ENCODE data around the gene SOS2.
"Not testable (repeated sequence)": the region's sequence is repeated elsewhere in the genome, so short reads cannot be mapped to it uniquely, and the experiment has no call there.

Gene SOS2

DNA sequence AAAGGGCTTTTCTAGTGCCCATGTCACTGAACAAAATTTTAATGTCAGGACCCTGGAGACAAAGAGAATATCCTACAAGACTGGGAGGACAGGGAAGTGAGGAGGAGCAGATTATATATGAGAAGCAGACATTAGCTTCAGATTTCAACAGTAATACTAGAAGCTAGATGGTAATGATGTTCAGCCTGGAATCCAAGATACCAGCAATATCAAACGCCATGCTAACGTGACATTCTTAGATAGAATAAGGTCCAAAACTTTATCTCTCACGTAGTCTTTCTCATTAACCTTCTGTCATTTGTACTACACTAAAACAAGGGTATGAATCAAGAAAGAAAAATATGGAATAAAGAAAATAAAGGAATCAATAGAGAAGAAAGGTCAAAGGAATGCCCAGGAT is 18.7 kb downstream of the SOS2 start:
- TF ChIP-seq, protein P1, sequence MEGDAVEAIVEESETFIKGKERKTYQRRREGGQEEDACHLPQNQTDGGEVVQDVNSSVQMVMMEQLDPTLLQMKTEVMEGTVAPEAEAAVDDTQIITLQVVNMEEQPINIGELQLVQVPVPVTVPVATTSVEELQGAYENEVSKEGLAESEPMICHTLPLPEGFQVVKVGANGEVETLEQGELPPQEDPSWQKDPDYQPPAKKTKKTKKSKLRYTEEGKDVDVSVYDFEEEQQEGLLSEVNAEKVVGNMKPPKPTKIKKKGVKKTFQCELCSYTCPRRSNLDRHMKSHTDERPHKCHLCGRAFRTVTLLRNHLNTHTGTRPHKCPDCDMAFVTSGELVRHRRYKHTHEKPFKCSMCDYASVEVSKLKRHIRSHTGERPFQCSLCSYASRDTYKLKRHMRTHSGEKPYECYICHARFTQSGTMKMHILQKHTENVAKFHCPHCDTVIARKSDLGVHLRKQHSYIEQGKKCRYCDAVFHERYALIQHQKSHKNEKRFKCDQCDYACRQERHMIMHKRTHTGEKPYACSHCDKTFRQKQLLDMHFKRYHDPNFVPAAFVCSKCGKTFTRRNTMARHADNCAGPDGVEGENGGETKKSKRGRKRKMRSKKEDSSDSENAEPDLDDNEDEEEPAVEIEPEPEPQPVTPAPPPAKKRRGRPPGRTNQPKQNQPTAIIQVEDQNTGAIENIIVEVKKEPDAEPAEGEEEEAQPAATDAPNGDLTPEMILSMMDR (IDR thresholded peaks at IDR 0.05) = no peak
- TF ChIP-seq ZFX (IDR thresholded peaks at IDR 0.05; ENCODE audit: borderline replicate concordance) = no peak
- no peak overlapping the region for H3K27ac ChIP-seq

DNA sequence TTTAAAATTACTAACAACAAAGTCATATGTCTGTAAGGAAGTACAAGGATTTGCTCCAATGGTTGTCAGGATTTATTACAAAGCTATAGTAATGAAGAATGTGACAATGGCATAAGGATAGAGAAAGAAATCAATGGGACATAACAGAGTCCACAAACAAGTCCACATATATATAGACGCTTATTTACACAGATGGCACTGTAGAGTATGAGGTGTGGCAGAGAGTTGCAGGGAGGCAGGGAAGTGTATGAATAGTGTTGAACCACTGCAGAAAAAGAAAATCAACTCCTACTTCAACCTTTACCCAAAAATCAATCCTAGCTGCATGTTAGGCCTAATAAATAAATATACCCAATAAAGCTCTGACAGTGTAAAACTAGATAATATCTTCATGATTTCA is 21.3 kb downstream of the SOS2 start:
- no peak overlapping the region for H3K27ac ChIP-seq
- TF ChIP-seq, protein P1 (IDR thresholded peaks at IDR 0.05) = no peak
- TF ChIP-seq ZFX (IDR thresholded peaks at IDR 0.05; ENCODE audit: borderline replicate concordance) = no peak

DNA sequence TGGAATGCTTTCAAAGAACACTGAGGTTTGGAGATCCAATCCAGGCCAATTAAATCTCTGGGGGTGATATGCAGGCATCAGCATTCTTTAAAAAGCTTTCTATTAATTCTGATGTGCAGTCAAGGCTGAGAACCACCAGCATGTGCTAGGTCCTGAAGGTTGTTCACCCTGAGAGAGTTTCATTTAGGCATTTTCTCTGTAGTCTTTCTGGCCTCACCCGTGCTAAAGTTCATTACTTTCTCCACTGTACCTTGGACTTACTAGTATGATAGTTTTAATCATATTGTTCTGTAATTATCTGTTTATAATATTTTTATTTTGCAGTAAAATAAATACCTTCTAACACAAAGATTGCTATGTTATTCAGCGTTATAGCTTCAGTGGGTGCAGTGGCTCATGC is 32.9 kb downstream of the SOS2 start:
- TF ChIP-seq ZFX (IDR thresholded peaks at IDR 0.05; ENCODE audit: borderline replicate concordance) = no peak
- TF ChIP-seq, protein P1 (IDR thresholded peaks at IDR 0.05) = no peak
- no peak overlapping the region for H3K27ac ChIP-seq

DNA sequence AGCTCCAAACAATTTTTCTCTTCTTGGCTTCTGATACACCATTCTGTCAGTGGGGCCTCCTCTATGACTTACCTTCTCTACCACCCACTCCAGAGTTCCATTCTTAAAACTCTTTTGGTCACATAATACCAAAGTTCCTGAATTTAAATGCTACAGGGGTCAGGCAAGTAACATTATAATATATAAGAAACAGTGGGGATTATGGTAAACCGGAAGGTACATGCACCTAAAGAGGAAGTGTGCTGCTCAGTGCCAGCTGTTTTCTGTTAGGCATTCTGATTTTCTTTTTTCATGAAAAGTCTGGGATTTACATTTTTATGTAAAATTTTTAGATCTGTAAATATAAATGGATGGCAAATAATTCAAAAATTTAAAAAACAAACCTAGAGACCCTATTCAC is 39.9 kb downstream of the SOS2 start:
- H3K27ac ChIP-seq = no peak overlapping the region
- TF ChIP-seq, protein P1 (IDR thresholded peaks at IDR 0.05) = no peak
- no peak for TF ChIP-seq ZFX (IDR thresholded peaks at IDR 0.05; ENCODE audit: borderline replicate concordance)

DNA sequence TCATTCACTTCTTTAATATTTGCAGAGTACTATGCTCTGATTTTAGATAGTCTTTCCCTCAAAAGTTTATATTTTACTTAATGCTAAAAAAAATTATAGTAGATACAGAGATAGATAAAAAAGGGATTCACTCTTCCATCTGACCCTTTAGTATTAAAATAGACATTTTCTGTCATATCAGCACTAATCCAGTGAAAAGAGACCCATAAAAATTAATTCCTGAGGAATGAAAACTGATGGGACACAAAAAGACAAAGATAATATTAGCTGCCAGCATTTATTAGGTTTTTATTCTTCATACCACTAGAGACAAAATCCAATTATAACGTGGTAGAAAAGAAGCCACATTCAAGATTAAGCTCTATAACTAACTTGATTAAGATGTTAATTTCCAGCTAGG is 45.3 kb downstream of the SOS2 start:
- no peak overlapping the region for H3K27ac ChIP-seq
- TF ChIP-seq, protein P1 (IDR thresholded peaks at IDR 0.05) = no peak
- TF ChIP-seq ZFX (IDR thresholded peaks at IDR 0.05; ENCODE audit: borderline replicate concordance) = no peak

DNA sequence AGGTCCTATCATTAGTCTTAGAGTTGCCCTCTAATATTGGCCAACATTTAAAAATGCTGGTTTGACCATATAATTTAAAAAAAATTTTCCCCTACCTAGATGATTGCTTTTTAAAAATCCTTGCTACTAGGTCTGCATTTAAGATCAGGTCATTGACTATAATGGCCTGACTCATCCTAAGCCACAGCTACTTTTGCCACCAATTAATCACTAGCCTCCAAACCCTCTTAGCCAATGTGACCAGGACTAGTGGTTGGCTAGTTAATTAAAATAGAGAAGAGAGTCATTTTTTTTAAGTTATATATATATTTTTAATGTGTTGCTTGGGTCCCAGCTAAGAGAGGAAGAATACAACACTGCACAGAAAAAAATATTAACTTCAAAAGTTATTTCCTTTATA is 57.5 kb downstream of the SOS2 start:
- TF ChIP-seq, protein P1 (IDR thresholded peaks at IDR 0.05) = no peak
- no peak for TF ChIP-seq ZFX (IDR thresholded peaks at IDR 0.05; ENCODE audit: borderline replicate concordance)
- H3K27ac ChIP-seq = no peak overlapping the region

DNA sequence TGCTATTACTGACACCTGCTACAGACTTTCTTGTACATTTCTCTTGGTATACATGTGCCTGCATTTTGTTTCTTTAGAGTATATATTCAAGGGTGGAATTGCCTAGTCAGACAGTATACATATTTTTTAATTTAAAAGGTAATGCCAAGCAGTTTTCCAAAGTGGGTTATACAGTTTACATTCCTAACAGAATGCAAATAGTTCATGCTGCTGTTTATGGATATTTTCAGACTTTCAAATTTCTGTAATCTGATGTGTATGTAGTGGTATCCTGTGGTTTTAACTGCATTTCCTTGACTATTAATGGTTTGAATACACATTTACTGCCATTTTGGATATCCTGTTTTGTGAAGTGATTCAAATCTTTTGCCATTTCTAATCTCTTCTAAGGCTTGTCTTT is 59.5 kb downstream of the SOS2 start:
- TF ChIP-seq, protein P1 (IDR thresholded peaks at IDR 0.05) = no peak
- TF ChIP-seq ZFX (IDR thresholded peaks at IDR 0.05; ENCODE audit: borderline replicate concordance) = no peak
- no peak overlapping the region for H3K27ac ChIP-seq

DNA sequence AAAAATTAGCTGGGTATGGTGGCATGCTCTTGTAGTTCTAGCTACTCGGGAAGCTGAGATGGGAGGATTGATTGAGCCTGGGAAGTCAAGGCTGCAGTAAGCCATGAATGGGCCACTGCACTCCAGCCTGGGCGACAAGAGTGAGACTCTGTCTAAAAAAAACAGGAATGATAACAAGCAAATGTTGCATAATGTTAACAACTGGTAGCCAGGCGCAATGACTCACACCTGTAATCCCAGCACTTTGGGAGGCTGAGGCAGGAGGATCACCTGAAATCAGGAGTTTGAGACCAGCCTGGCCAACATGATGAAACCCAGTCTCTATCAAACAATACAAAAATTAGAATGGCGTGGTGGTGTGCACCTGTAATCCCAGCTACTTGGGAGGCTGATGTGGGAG is 64.0 kb downstream of the SOS2 start:
- H3K27ac ChIP-seq = not testable (repeated sequence)
